Stimulated activated CD8-positive, alpha-beta memory T cell treated with anti-CD3 and anti-CD28 coated beads, Interleukin-7, amount 100 ng/mL, for 4 hours (primary cell): ENCODE data around the gene UBE2Q1.
"Not testable (repeated sequence)": the region's sequence is repeated elsewhere in the genome, so short reads cannot be mapped to it uniquely, and the experiment has no call there.

Source experiments
- DNase-seq, 2 donors: peaks; one replicate each; pipeline ENCODE4 v3.0.0-alpha.2; 2020; ENCODE audit warnings: low read depth in 2 of 2

UBE2Q1 gene

GRCh38 chr1:154550657-154551056 lies 7.8 kb downstream of the UBE2Q1 start:
- no peak for DNase-seq

- DNase-seq, result no peak
Observed at GRCh38 chr1:154550070-154550469, 8.4 kb downstream of the UBE2Q1 start.

- no peak for DNase-seq
Observed at GRCh38 chr1:154549202-154549770, 9.2 kb downstream of the UBE2Q1 start.

GRCh38 chr1:154548028-154548427 lies 10.4 kb downstream of the UBE2Q1 start:
- DNase-seq, result no peak

GRCh38 chr1:154547105-154547732 lies 11.2 kb downstream of the UBE2Q1 start:
- DNase-seq, result no peak

- DNase-seq, result peak in 1 of 2 donors; percentile 13
Observed at GRCh38 chr1:154546264-154547063, 12.0 kb downstream of the UBE2Q1 start.

GRCh38 chr1:154541231-154541630 lies 17.2 kb downstream of the UBE2Q1 start:
- DNase-seq, result no peak

GRCh38 chr1:154539486-154540483 lies 18.7 kb downstream of the UBE2Q1 start:
- no peak for DNase-seq

- no peak for DNase-seq
Observed at GRCh38 chr1:154536570-154536969, 21.9 kb downstream of the UBE2Q1 start.

- DNase-seq, result no peak
Observed at GRCh38 chr1:154533952-154534844, 24.3 kb downstream of the UBE2Q1 start.

- not testable (repeated sequence) for DNase-seq
Observed at GRCh38 chr1:154531950-154532349, 26.5 kb downstream of the UBE2Q1 start.

GRCh38 chr1:154529308-154529707 lies 29.2 kb downstream of the UBE2Q1 start:
- DNase-seq, result no peak

GRCh38 chr1:154527192-154527591 lies 31.3 kb downstream of the UBE2Q1 start:
- no peak for DNase-seq

- DNase-seq, result no peak
Observed at GRCh38 chr1:154524881-154525280, 33.6 kb downstream of the UBE2Q1 start.

- no peak for DNase-seq
Observed at GRCh38 chr1:154521695-154522094, 36.8 kb downstream of the UBE2Q1 start.

- no peak for DNase-seq
Observed at GRCh38 chr1:154520333-154520732, 38.1 kb downstream of the UBE2Q1 start.

GRCh38 chr1:154519591-154519991 lies 38.9 kb downstream of the UBE2Q1 start:
- DNase-seq, result no peak

GRCh38 chr1:154517661-154518060 lies 40.8 kb downstream of the UBE2Q1 start:
- DNase-seq, result no peak

- no peak for DNase-seq
Observed at GRCh38 chr1:154514066-154514553, 44.4 kb downstream of the UBE2Q1 start.

- DNase-seq, result no peak
Observed at GRCh38 chr1:154512760-154513159, 45.7 kb downstream of the UBE2Q1 start.

- DNase-seq, result no peak
Observed at GRCh38 chr1:154503898-154504297, 54.6 kb downstream of the UBE2Q1 start.
